Measurements from ENCODE around the gene TTC39B.

GRCh38 chr9:15344191-15344590 lies 37.2 kb upstream of the TTC39B start:
- TF ChIP-seq CTCF (IDR thresholded peaks at IDR 0.05) (no peak), POLR2A (IDR thresholded peaks at IDR 0.05) (no peak)
